ENCODE data around the gene PDP2. TPM values are rescaled to one million over a fixed set of nuclear protein-coding genes. Genes with fewer than 3 reads are reported as not detected.
"Not testable (repeated sequence)": the region's sequence is repeated elsewhere in the genome, so short reads cannot be mapped to it uniquely, and the experiment has no call there.

The PDP2 gene
- polyA plus RNA-seq, 4 donors, result 7.7 to 16.9 (median 14.0) TPM

- DNase-seq (ENCODE audit: low read depth in 4 of 4, low spot score in 3 of 4), result no peak
Observed at GRCh38 chr16:66881964-66882508, 1.7 kb downstream of the PDP2 start.

- DNase-seq (ENCODE audit: low read depth in 4 of 4, low spot score in 3 of 4), result no peak
Observed at GRCh38 chr16:66882702-66883101, 2.4 kb downstream of the PDP2 start.

DNA sequence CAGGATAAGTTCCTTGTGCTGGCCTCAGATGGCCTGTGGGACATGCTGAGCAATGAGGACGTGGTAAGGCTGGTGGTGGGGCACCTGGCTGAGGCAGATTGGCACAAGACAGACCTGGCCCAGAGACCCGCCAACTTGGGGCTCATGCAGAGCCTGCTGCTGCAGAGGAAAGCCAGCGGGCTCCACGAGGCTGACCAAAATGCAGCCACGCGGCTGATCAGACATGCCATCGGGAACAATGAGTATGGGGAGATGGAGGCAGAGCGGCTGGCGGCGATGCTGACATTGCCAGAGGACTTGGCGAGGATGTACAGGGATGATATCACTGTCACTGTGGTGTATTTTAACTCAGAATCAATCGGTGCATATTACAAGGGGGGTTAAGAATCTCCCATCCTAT lies 5.2 kb downstream of the PDP2 start:
- no peak for DNase-seq (ENCODE audit: low read depth in 4 of 4, low spot score in 3 of 4)

- DNase-seq (ENCODE audit: low read depth in 4 of 4, low spot score in 3 of 4), result no peak
Observed at GRCh38 chr16:66886321-66886720, 6.0 kb downstream of the PDP2 start.

- DNase-seq (ENCODE audit: low read depth in 4 of 4, low spot score in 3 of 4), result no peak
Observed at GRCh38 chr16:66886914-66887313, 6.6 kb downstream of the PDP2 start.

- no peak for DNase-seq (ENCODE audit: low read depth in 4 of 4, low spot score in 3 of 4)
Observed at GRCh38 chr16:66888647-66889615, 8.6 kb downstream of the PDP2 start.

- DNase-seq (ENCODE audit: low read depth in 4 of 4, low spot score in 3 of 4), result no peak
Observed at GRCh38 chr16:66889622-66890021, 9.3 kb downstream of the PDP2 start.

- no peak for DNase-seq (ENCODE audit: low read depth in 4 of 4, low spot score in 3 of 4)
Observed at GRCh38 chr16:66890799-66891198, 10.5 kb downstream of the PDP2 start.

DNA sequence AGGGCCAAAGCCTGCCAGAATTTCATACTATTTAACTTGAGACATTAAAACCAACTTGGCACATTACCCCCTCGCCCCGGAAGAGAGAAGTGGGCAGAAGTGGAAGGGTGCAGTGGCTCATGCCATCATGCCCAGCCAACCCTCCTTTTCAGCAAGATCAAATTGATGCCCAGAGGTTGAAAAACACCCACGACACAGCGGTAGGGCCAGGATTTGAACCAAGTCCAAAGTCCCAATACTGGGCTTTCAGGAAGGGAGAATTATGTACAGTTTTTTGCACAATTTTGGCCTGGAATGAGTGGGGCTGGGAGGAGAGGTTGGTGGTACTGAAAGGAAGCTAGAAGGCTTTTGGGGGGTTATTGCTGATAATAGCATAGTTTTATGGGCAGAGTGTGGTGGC lies 11.0 kb downstream of the PDP2 start:
- no peak for DNase-seq (ENCODE audit: low read depth in 4 of 4, low spot score in 3 of 4)

GRCh38 chr16:66891797-66892196 lies 11.5 kb downstream of the PDP2 start:
- no peak for DNase-seq (ENCODE audit: low read depth in 4 of 4, low spot score in 3 of 4)

GRCh38 chr16:66894055-66894454 lies 13.7 kb downstream of the PDP2 start:
- DNase-seq (ENCODE audit: low read depth in 4 of 4, low spot score in 3 of 4), result no peak

DNA sequence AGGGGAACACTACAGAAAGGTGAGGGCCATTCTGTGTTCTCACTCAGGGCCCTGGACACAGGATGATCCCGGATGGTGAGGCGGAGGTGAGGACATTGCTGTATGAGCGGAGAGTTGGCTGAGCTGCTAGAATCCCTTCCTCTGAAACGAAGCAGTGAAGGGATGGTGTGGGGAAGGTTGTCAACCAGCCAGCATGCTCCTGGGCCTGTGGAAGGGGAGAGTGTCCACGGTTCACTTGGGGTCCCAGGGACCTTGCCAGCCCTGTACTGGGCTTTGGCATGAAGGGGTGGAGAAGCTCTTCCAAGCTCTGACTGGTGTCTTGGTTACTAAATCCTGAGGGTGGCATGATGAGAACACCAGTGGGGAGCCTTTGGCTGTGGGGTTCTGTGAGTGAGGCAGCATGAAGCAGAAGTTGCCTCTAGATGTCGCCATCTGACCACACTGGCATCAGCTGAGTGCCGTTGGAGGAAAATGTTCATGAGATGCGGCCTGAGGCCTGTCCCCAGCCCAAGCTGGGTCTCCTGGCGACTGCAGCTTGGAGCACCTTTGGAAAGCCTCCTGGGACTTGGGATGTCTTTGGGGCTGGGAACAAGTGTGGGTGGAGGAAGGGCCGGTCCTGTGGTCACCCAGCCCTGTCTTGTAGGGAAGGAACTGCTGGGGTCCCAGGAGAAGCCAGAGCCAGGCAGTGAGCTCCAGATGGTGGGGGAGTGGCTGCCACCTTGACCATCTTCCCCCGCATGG lies 14.8 kb downstream of the PDP2 start:
- peak in 1 of 4 donors; percentile 67 for DNase-seq (ENCODE audit: low read depth in 4 of 4, low spot score in 3 of 4)

- DNase-seq (ENCODE audit: low read depth in 4 of 4, low spot score in 3 of 4), result no peak
Observed at GRCh38 chr16:66895689-66895979, 15.3 kb downstream of the PDP2 start.

GRCh38 chr16:66895999-66896398 lies 15.7 kb downstream of the PDP2 start:
- DNase-seq (ENCODE audit: low read depth in 4 of 4, low spot score in 3 of 4), result no peak

- DNase-seq (ENCODE audit: low read depth in 4 of 4, low spot score in 3 of 4), result not testable (repeated sequence)
Observed at GRCh38 chr16:66896682-66897081, 16.4 kb downstream of the PDP2 start.

- no peak for DNase-seq (ENCODE audit: low read depth in 4 of 4, low spot score in 3 of 4)
Observed at GRCh38 chr16:66898207-66898606, 17.9 kb downstream of the PDP2 start.

DNA sequence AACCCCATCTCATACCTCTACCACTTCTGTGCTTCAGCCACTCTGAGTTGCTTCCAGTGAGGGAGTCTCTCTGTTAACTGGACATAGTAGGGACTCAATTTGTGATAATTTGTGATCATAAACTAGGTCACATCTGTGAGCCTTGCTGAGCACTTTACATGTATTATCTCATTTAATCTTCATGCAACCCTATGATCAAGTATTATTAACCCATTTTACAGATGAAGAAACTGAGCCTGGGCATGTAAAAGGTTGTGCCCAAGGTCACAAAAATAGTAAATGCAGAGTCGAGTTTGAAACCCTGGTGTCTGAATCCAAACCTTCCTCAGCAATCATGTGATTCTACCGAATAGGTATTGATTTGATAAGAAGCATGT lies 18.6 kb downstream of the PDP2 start:
- no peak for DNase-seq (ENCODE audit: low read depth in 4 of 4, low spot score in 3 of 4)

DNA sequence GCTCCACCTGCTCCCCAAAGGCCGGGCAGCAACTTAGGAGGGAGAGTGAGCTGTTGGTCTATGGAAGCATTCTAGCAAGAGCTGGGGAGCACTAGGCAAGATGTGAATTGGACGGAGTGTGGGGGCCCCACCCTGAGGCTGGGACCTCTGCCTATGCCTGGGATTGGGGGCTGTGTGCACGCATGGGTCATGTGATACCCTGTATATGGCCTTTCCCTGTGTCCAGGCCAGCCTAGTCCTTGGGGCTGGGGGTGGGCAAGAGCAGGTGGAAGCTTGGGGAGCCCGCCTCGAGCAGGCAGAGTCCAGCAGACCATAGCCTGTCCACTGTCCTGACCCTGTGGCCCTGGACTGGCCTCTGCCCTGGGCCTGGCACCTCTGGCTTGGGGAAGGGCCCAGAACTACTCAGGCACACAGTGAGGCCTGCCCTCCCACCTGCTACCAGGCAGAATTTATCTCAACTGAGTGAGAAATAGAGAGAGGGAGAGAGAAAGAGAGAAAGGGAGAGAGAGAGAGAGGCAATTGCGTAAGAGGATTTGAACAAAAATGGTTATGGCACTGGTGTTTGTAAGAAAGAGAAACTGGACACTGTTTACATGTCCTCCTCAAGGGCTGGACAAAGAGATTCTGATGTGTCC lies 19.1 kb downstream of the PDP2 start:
- no peak for DNase-seq (ENCODE audit: low read depth in 4 of 4, low spot score in 3 of 4)

DNA sequence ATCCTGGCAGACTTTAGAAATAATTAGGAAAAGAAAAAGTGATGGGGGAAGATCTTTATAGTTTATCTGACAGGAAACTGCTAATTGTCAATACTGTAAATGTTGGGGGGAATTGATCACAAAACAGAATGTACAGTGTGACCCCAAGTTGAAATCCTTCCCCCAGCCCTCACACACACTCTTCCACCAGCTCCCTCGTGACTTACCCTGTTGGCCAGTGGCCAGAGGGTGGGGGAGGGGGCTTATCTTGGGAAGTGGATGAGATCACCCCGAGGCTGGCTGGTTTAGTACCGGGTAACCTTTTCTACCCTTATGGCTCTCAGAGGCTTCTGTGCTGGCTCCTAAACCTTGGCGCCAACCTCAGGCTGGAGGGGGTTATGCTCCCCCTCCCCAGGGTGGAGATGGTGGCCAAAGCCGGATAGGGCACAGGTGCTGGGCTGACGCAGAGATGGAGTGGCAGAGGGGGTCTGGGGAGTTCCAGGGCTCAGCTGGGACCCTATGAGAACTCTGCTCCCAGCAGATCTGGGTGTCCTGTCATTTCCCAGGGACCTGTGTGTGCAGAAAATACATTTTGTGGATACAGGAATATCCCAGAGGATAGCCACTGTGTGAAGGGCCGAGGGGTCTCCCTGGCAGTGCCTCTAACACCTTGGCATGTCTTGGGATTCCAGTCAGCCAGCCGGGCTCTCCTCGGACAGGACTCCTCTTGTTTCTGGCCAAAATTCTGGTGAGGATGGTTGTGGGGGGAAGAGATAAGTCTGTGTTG lies 19.8 kb downstream of the PDP2 start:
- DNase-seq (ENCODE audit: low read depth in 4 of 4, low spot score in 3 of 4), result peak in 2 of 4 donors; percentile 69 to 82

DNA sequence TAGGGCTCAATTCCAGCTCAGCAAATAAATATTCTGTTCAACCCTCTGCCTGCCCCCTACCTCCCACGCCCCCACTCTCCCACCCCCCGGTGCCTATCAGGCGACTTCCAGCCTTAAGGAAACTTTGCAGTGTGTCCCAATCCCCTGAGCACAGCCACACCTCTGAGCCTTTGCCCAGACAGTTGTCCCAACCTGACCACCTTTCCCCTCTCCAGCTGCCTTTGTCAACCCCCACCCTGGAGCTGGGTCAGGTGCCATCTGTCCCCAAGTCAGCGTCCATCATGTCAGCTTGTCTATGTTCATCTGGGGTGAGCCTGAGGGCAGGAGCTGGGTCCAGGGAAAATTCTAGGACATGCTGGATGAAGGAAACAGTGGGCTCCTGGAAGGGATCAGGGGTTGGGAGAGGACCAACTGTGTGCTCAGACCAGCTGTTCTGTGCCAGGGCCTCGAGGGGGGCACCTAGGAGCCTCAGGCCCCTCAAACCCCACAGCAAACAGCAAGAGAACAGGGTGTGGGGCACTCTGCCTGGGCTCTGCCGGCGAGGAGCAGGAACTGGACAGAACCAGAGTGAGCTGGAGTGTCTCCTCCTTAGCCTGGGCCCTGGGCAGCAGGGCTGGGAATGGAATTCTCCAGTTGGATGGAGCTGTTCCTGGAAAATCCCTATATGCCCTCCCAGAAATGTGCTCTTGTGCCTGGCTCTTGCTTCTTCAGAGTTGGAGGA lies 20.6 kb downstream of the PDP2 start:
- no peak for DNase-seq (ENCODE audit: low read depth in 4 of 4, low spot score in 3 of 4)
